ENCODE data around the gene SGCE.

DNA sequence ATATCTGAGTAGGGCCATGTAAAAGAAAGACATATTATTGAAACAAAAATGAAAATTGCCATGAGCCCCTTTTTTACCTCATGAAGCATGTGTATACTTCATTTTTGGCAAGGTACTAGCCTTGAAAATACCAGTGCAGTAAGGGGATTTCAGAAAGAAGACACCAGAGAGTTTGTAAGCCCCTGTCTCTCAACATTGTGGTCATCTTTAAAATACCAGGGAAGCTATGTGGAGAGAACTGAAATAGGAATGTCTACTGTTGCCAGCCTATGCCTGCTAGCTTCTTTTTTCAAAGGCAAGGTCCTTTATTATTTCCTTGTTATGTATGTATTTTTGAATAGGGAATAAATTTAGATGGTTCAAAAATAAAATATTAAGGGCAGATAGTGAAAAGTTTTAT, 88.5 kb downstream of the SGCE start:
- TF ChIP-seq, protein P1, sequence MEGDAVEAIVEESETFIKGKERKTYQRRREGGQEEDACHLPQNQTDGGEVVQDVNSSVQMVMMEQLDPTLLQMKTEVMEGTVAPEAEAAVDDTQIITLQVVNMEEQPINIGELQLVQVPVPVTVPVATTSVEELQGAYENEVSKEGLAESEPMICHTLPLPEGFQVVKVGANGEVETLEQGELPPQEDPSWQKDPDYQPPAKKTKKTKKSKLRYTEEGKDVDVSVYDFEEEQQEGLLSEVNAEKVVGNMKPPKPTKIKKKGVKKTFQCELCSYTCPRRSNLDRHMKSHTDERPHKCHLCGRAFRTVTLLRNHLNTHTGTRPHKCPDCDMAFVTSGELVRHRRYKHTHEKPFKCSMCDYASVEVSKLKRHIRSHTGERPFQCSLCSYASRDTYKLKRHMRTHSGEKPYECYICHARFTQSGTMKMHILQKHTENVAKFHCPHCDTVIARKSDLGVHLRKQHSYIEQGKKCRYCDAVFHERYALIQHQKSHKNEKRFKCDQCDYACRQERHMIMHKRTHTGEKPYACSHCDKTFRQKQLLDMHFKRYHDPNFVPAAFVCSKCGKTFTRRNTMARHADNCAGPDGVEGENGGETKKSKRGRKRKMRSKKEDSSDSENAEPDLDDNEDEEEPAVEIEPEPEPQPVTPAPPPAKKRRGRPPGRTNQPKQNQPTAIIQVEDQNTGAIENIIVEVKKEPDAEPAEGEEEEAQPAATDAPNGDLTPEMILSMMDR (conservative IDR thresholded peaks at IDR 0.05; ENCODE audit: low read length): no peak
- no peak for TF ChIP-seq EZH2phosphoT487 (IDR thresholded peaks at IDR 0.05; ENCODE audit: borderline replicate concordance, low read depth, low read length)
